NK-92 treated with Interleukin-12 subunit alpha and Interleukin-12 subunit beta, amount 100 ng/mL, for 24 hours (cell line): Measurements from ENCODE around the gene DCST2.

Source experiments
- DNase-seq: peaks from one replicate; lab custom pipeline; 2025; lab: John Stamatoyannopoulos, UW

DCST2 gene

GRCh38 chr1:155033524-155033923 is at the start of gene DCST2, which contains the start of gene DCST1:
DCST2 (minus strand) TSS chr1:155033781; CDS start chr1:155033701, 80 bp downstream.
DCST1 (plus strand) TSS chr1:155033824; CDS start chr1:155034037, 213 bp downstream.
- DNase-seq = no peak

- no peak for DNase-seq
These were observed 49.5 kb upstream of the DCST2 start for GRCh38 chr1:155083052-155083541.

- DNase-seq = no peak
These were observed 48.9 kb upstream of the DCST2 start for GRCh38 chr1:155082301-155083051.

GRCh38 chr1:155081472-155082300 is 48.1 kb upstream of the DCST2 start:
- DNase-seq = no peak

GRCh38 chr1:155080312-155081228 is 47.0 kb upstream of the DCST2 start:
- no peak for DNase-seq

- no peak for DNase-seq
These were observed 46.1 kb upstream of the DCST2 start for GRCh38 chr1:155079487-155080311.

- DNase-seq = no peak
These were observed 45.6 kb upstream of the DCST2 start for GRCh38 chr1:155079210-155079486.

- no peak for DNase-seq
These were observed 45.1 kb upstream of the DCST2 start, which contains the start of gene EFNA3 for GRCh38 chr1:155078469-155079209. EFNA3 (plus strand) TSS chr1:155078837; CDS start chr1:155078942, 105 bp downstream.

GRCh38 chr1:155077758-155078445 is 44.3 kb upstream of the DCST2 start:
- no peak for DNase-seq

- no peak for DNase-seq
These were observed 43.8 kb upstream of the DCST2 start for GRCh38 chr1:155077346-155077745.

GRCh38 chr1:155076371-155076770 is 42.8 kb upstream of the DCST2 start:
- DNase-seq = no peak

- no peak for DNase-seq
These were observed 42.0 kb upstream of the DCST2 start for GRCh38 chr1:155075535-155075934.

- no peak for DNase-seq
These were observed 40.0 kb upstream of the DCST2 start for GRCh38 chr1:155073377-155074242.

GRCh38 chr1:155072531-155073289 is 39.1 kb upstream of the DCST2 start:
- no peak for DNase-seq

GRCh38 chr1:155071701-155072100 is 38.1 kb upstream of the DCST2 start:
- no peak for DNase-seq

- DNase-seq = no peak
These were observed 37.4 kb upstream of the DCST2 start for GRCh38 chr1:155070721-155071569.

- DNase-seq = no peak
These were observed 36.6 kb upstream of the DCST2 start for GRCh38 chr1:155070158-155070621.
